GM12873 (cell line): ENCODE measurements around the gene TENM4.

Experiments used
- CTCF ChIP-seq: IDR thresholded peaks from 2 replicates; pipeline ENCODE4 v1.5.1; 2012; ENCODE audit warnings: low read depth, mild to moderate bottlenecking, moderate library complexity, low read length, control low read depth; ENCODE audit not compliant: insufficient read depth; ENCODE audit errors: missing control alignments

TENM4 gene

GRCh38 chr11:79481795-79482194 is 41.0 kb upstream of the TENM4 start:
- no peak for TF ChIP-seq CTCF

GRCh38 chr11:79480864-79481263 is 40.0 kb upstream of the TENM4 start:
- no peak for TF ChIP-seq CTCF

- no peak for TF ChIP-seq CTCF
These were observed 32.1 kb upstream of the TENM4 start for GRCh38 chr11:79472819-79473529.

- no peak for TF ChIP-seq CTCF
These were observed 30.4 kb upstream of the TENM4 start for GRCh38 chr11:79471071-79471844.

- TF ChIP-seq CTCF: no peak
These were observed 29.3 kb upstream of the TENM4 start for GRCh38 chr11:79470161-79470560.

DNA sequence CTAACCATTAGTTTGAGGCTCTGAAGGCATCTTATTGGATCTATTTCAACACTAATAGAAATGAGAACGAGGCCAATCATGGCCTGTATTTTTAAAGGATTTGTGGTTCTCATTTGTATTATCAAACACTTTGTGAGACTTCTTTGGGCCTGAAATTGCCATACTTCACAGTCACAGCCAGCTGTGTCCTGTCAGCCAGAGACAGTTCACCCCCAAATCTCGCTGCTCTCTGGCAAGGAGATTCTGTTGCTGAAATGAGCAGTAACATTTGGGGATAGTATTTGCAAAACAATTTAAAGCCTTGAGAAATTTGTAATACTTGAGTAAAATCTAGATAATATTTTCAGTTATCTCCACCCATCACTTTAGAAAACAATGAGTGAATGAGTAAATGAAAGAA is 26.9 kb upstream of the TENM4 start:
- no peak for TF ChIP-seq CTCF

- TF ChIP-seq CTCF: no peak
These were observed 25.6 kb upstream of the TENM4 start for GRCh38 chr11:79466411-79466810.
